A673 (cell line): ENCODE data around the gene CASD1.

Source experiments
- CTCF ChIP-seq: fragments of 300-800, 200-600 bp; sonication (generic); conservative IDR thresholded peaks from 2 replicates; pipeline ENCODE4 v1.5.1; 2017; ENCODE audit warnings: low read depth, mild to moderate bottlenecking, antibody characterized with exemption, low read length, moderate library complexity, mixed read lengths
- EZH2 ChIP-seq: fragments of 200-600 bp; sonication (generic); IDR thresholded peaks from 2 replicates; pipeline ENCODE4 v1.6.1; 2017; ENCODE audit warnings: borderline replicate concordance, low read depth, mild to moderate bottlenecking, mixed read lengths, antibody characterized with exemption, low read length; ENCODE audit not compliant: poor library complexity, severe bottlenecking

GRCh38 chr7:94477878-94478277 is 31.7 kb upstream of the CASD1 start:
- TF ChIP-seq CTCF (no peak), EZH2 (no peak)
